GM12865 (cell line): ENCODE measurements around the gene ARL17B.
"Not testable (repeated sequence)": the region's sequence is repeated elsewhere in the genome, so short reads cannot be mapped to it uniquely, and the experiment has no call there.

ENCODE experiments used
- DNase-seq: peaks from one replicate; pipeline ENCODE4 v3.0.0; 2010; ENCODE audit warnings: low read depth
- H3K4me3 ChIP-seq: 2 replicates; pipeline ENCODE4 v1.5.1; 2011; ENCODE audit warnings: mild to moderate bottlenecking, low read depth, low read length, control low read depth
- CTCF ChIP-seq: IDR thresholded peaks from 2 replicates; pipeline ENCODE4 v1.5.1; 2011; ENCODE audit warnings: low read length, control low read depth, low read depth, inconsistent platforms; ENCODE audit not compliant: insufficient read depth; ENCODE audit errors: missing control alignments

ARL17B gene

GRCh38 chr17:46270032-46270431 is 91.5 kb downstream of the ARL17B start:
- no peak for TF ChIP-seq CTCF
- DNase-seq = no peak
- no peak overlapping the region for H3K4me3 ChIP-seq

- TF ChIP-seq CTCF = no peak
- peak; percentile 94 for DNase-seq
Measured at GRCh38 chr17:46266656-46267544, 94.7 kb downstream of the ARL17B start.

GRCh38 chr17:46266063-46266655 is 95.4 kb downstream of the ARL17B start:
- not testable (repeated sequence) for DNase-seq

More at GRCh38 chr17:46266656-46267544, 94.7 kb downstream of the ARL17B start:
- H3K4me3 ChIP-seq = peak overlapping the region; percentile 68

GRCh38 chr17:46264456-46265198 is 96.9 kb downstream of the ARL17B start:
- TF ChIP-seq CTCF = no peak
- H3K4me3 ChIP-seq = no peak overlapping the region
- no peak for DNase-seq

More at GRCh38 chr17:46266063-46266655, 95.4 kb downstream of the ARL17B start:
- peak overlapping the region; percentile 55 for H3K4me3 ChIP-seq

- no peak for DNase-seq
- no peak for TF ChIP-seq CTCF
- H3K4me3 ChIP-seq = no peak overlapping the region
Measured at GRCh38 chr17:46262271-46262670, 99.3 kb downstream of the ARL17B start.

- H3K4me3 ChIP-seq = peak overlapping the region; percentile 38
- not testable (repeated sequence) for DNase-seq
Measured at GRCh38 chr17:46259845-46260661, 101.5 kb downstream of the ARL17B start.

- not testable (repeated sequence) for H3K4me3 ChIP-seq, DNase-seq
Measured at GRCh38 chr17:46256369-46256768, 105.2 kb downstream of the ARL17B start.

GRCh38 chr17:46254215-46254614 is 107.4 kb downstream of the ARL17B start:
- DNase-seq = not testable (repeated sequence)

More at GRCh38 chr17:46254215-46254614, 107.4 kb downstream of the ARL17B start:
- H3K4me3 ChIP-seq = not testable (repeated sequence)
